GM19238 (cell line): ENCODE data around the gene PRAC2.
"Not testable (repeated sequence)": the region's sequence is repeated elsewhere in the genome, so short reads cannot be mapped to it uniquely, and the experiment has no call there.

Experiments
- DNase-seq: peaks from one replicate; pipeline ENCODE4 v3.0.0; 2011; ENCODE audit warnings: low spot score; ENCODE audit not compliant: insufficient read length

Gene PRAC2

DNA sequence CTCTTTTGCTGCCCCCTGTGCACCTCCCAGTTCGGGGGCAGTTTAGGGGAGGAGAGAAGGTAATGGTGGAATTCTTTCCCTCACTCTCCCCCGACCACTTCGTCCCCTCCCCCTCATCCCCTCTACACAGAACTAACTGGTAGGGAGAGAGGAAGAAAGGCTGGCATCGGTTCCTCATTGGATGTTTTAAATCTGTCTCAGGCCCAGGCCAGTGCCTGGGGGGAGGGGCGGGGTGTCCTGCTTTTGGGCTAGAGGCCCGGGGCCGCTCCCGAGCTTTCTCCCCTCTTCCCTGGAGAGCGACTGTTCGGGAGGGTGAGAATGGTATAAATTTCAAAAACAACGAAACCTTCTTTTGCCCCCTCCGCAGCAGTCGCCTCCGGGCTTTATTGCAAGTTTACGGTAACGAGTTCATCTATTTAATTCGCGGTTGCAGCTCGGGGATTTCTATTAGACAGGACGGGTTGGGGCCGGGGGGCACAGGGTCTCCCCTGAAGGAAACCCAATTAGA is at the start of gene PRAC2:
Gene PRAC2, plus strand, starts transcription at position 271 of the 508 bp plus-strand sequence. CDS start 1,226 bp downstream, outside the sequence.
- DNase-seq = no peak

DNA sequence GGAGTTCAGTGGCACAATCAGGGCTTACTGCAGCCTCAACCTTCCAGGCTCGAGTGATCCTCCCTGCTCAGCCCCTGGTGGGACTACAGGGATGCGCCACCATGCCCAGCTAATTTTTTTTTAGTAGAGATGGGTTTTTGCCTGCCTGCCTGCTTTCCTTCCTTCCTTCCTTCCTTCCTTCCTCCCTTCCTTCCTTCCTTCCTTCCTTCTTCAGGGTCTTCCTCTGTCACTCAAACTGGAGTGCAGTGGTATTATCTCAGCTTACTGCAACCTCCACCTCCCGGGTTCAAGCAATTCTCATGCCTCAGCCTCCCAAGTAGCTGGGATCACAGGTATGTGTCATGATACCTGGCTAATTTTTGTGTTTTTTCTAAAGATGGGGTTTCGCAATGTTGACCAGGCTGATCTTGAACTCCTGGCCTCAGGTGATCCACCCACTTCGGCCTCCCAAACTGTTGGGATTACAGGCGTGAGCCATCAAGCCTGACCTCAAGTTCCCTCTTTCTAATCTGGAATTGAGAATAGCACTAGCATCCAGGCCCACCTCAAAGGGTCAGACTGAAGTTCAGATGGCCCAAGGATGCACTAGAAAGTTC is 45.9 kb upstream of the PRAC2 start:
- DNase-seq = no peak

DNA sequence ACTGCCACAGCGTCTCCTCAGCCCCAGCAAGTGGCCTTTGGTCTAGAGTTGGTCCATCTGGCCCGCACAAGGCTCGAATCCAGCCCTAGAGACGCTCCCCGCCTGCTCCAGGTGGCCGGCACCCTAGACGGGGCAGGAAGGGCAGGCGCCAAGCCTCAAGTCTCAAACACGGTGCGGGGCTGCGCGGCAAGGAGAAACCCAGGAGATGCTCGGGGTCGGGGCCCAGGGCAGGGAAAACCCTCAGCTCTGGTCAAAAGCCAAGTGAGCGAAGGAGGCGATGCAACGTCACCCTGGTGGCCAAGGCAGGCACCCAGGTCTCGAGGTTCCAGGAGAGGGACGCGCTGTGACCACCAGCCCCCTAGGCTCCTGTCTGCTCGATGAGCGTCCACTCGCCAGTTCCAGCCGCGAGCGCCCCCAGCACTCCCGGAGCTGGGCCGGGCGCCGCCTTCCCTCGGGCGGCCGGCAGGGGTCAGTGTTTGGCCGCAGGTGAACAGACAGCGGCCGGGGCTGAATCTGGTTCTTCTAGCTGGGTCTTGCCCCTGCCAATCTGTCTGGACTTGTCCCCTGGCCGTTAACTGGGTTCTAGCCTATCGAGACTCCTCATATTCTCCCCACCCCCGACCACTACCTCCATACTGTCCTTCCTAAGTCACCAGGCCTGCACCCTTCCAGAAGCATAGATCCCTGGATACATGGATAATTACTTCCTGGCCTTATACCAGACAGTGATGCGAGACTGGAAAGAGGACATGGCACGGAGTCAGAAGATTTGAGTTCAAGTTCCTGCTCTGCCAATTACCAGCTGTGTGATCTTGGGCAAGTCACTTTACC is 44.6 kb upstream of the PRAC2 start:
- peak; percentile 72 for DNase-seq

DNA sequence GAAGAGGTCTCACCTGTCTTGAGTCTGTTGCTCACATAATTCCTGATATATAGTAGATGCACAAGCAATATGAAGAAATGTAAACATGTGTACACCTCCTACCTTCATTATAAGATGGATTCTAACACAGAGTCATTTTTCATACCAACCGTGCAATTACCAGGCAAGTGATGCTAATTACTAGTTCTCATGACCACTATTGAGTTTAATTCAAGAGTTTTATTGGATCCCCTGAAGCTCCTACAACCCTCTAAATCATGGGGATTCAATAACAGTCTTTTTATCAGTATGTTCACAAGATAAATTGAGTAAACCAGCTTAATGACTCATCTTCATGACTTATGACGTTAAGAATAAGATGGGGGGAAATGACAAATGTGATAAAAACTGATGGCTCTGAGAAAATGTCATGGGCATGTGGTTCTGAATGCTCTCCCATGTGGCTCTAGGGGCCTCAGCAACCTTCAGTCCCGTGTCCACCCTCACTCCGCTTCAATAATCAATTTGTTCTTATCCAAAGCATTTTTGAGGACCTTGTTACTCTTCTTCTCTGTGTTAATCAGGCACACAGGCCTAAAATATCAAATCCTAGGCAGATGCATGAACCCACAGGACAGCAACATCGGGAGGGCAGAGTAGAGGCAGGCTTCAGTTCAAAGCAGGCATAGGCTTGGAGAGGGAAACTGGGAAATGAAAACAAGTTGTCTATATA is 43.4 kb upstream of the PRAC2 start:
- DNase-seq = no peak

- no peak for DNase-seq
These were observed 41.4 kb upstream of the PRAC2 start for GRCh38 chr17:48681609-48682008.

DNA sequence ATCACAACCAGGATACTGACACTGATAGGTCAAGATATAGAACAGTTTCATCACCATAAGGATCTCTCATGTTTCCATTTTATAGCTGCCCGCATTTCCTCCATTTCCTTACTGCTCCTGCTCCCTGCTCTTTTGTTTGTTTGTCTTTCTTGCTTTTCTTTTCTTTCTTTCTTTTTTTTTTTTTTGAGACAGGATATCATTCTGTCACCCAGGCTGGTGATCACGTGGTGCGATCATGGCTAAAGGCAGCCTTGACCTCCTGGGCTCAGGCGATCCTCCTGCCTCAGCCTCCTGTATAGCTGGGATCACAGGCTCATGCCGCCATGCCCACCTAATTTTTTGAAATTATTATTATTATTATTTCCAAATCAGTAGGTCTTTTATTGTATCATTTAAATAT is 32.3 kb upstream of the PRAC2 start:
- no peak for DNase-seq

DNA sequence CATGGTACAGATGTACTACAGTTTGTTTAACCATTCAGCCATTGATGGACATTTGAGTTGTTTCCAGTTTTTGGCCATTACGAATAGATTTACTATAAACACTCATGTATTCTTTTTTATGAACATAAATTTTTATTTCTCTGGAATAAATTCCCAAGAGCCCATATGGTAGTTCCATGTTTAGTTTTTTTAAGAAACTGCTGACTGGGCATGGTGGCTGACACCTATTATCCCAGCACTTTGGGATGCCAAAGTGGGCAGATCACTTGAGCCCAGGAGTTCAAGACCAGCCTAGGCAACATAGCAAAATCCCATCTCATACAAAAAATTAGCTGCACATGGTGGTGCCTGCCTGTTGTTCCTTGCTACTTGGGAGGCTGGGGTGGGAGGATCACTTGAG is 30.9 kb upstream of the PRAC2 start:
- no peak for DNase-seq

- no peak for DNase-seq
These were observed 29.8 kb upstream of the PRAC2 start for GRCh38 chr17:48693178-48693577.

- no peak for DNase-seq
These were observed 21.0 kb upstream of the PRAC2 start for GRCh38 chr17:48701864-48702532.

DNA sequence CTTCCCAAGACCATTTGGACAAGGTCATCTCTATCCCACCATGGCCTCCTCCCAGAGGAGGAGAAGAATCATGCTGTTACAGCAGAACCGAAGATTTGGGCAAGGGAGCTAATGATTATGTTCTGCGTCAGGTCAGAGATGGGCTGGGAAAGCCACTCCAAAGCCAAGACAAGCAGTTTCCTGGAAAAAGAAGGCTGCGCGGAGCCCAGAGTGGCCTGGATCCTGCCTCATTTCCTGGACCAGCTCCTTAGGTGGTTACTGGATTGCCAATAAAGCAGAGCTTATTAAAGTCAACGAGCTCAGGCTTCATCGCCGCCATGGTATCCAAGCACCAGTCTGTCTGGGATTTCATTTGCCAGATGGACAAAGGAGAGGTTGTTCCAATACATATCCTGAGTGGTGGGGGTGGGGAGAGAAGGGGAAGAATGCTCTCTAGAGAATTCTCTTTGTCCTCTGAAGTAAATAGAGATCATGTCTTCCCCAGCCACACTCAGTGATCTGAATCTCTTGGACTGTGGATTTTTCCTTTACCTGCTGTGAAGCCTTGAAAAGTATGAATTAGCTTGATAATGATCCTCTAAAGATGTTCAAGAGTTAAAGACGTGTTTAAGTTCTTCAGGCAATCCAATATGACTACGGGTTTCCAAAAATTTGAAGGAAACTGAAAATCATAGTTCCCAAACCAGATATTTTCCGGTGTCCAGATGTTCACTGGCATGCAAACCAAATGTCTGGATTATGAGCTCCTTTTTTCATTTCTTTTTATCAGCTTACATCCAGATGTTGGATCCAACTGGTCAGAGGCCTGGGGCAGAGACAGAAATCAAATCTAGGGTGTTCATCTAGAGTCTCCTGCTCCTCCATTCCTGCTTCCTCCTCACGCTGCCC is 18.4 kb upstream of the PRAC2 start:
- DNase-seq = no peak

- DNase-seq = no peak
These were observed 11.9 kb upstream of the PRAC2 start for GRCh38 chr17:48711128-48711527.

DNA sequence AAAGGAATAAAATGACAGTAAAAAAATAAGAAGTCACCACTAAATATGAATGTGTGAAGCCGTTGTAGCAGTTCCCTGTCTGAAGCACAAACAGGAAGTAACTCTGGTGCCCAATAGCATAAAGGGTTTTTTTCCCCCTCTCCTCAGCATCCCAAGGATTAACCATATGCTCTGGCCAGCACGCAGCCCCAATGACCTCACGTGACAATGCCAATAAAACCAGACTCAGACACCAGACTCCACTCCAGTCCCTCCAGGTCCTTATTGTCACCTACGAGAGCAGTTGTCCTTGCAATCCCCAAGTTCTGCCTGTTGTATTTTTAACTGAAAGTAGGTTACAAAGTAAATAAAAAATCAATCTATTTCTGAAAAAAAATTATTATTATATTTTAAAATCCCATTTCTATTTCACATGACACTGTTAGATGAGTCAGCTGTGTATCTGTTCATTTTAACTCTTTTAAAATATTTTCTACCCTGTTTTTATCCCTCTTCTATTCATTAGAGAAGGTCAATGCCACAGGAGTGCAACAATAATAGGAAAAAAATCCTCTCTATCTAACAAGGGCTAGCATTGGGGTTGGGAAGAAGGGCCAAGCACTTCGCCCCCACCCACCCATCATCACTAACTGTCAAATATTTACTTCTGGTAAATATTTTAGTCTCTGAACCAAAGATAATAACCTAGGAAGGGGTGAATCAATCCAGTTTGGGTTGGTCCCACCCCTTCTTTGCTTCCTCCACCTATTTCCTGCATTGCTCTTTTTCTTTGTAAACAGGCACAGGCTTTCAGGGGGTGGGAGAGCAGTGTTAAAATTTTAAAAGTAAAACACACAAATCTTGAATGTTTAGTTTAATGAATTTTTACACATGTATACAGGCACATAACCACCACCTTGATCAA is 7.2 kb upstream of the PRAC2 start:
- DNase-seq = no peak

- DNase-seq = not testable (repeated sequence)
These were observed 6.4 kb upstream of the PRAC2 start for GRCh38 chr17:48716549-48716948.

DNA sequence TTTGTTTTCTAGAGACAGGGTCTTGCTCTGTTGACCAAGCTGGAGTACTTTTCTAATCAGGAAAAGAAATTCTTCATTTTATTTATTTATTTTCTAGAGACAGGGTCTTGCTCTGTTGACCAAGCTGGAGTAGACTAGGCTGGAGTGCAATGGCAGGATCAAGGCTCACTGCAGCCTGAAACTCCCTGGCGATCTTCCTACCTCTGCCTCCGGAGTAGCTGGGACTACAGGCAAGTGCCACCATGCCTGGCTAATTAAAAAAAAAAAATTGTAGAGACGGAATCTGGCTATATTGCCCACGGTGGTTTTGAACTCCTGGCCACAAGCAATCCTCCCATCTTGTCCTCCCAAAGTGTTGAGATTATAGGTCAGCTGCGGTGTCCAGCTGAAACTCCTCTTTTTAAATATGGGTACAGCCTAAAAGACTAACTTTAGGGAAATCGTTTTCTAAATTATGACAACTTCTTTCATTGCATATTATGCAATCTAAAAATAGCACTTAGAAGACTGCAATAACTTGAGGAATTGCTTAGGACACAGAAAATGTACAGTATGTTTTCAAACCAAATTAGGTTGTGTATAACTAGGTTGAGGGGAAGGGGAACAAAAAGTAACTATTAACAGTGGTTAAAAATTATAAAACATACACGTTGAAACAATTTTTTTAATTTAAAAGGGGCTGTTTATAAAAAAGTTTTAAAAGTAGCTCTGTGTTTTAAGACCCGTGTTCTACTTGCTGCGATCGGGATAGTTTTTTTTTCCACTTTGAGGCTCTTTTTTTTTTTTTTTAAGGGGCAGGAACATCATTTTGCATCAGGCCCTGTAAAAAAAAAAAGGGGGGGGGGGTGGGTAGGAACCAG is 5.4 kb upstream of the PRAC2 start:
- no peak for DNase-seq

DNA sequence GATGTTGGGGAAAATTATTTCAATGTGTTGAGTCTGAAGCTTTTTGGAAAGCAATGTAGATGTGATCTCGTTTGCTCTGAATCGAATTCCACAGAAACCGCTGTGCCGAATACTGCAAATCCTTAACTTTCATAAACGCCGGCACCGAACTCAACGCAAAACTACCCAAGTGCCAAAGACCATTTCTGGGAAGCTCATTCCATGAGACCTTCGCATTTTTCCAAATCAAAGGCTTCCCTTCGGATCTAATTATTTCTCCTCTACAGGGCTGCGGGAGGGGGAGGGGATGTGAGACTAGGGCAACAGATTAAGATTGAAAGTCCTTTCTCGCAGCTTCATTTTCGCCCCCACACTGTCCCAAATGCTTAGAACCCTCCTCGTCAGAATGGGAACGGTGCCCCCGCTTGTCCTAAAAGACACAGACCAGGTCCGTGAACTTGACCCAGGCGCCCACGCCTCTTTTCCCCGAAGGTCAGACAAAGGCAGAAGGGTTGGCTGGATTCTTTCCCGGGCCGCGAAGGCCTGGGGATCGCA is 4.7 kb upstream of the PRAC2 start:
- DNase-seq = no peak

GRCh38 chr17:48718761-48719641 is 4.0 kb upstream of the PRAC2 start:
- no peak for DNase-seq

- no peak for DNase-seq
These were observed 3.2 kb upstream of the PRAC2 start for GRCh38 chr17:48719642-48720265.
